NT2/D1 (cell line): ENCODE data around the gene CLCN1.

Source experiments
- SUZ12 ChIP-seq: IDR thresholded peaks from 2 replicates; pipeline ENCODE4 v1.6.1; 2011; ENCODE audit not compliant: insufficient read length, insufficient read depth; ENCODE audit errors: extremely low read depth
- YY1 ChIP-seq: IDR thresholded peaks from 2 replicates; pipeline ENCODE4 v1.6.1; 2011; ENCODE audit not compliant: insufficient read length, insufficient read depth
- ZNF274 ChIP-seq: IDR thresholded peaks from 2 replicates; pipeline ENCODE4 v1.6.1; 2011; ENCODE audit warnings: mild to moderate bottlenecking, low read depth, low read length

DNA sequence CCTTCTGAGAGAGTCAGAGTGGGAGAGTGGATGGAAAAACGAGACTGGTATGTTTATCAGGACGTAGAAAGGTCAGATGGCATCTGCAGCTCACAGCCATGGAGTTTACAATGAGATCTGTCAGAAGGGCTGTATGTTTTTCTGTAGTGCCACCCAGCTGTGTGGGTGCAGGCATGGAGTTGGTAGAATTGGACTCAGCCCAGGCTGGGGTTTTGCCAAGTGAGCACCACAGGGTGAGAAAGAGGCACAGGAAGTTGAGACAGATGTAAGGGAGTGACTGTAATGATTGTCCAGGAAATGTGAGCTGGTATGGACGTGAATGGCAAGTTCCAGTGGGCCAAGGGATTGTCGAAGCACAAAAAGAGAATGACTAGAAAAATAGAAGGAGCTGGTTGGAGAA, 56.2 kb downstream of the CLCN1 start:
- TF ChIP-seq YY1, result no peak
- no peak for TF ChIP-seq SUZ12
- TF ChIP-seq ZNF274, result no peak
